Sigmoid colon (tissue), 7 donors: ENCODE measurements around the gene BRD3. TPM values are rescaled to one million over a fixed set of nuclear protein-coding genes. Genes with fewer than 3 reads are reported as not detected.

Experiments used
- DNase-seq: peaks from one replicate; pipeline ENCODE4 v3.0.0-alpha.2; 2019
- H3K27ac ChIP-seq, 4 donors: fragments of 200-600 bp; sonication (generic); one replicate each; pipeline ENCODE4 v1.5.1; 2016 to 2019; ENCODE audit warnings: mild to moderate bottlenecking in 1 of 4
- H3K27me3 ChIP-seq, 3 donors: fragments of 200-600 bp; sonication (generic); one replicate each; pipeline ENCODE4 v1.5.1; 2019; ENCODE audit warnings: mild to moderate bottlenecking in 1 of 3
- H3K36me3 ChIP-seq, 4 donors: fragments of 200-600 bp; sonication (generic); one replicate each; pipeline ENCODE4 v1.5.1; 2016 to 2019
- H3K4me1 ChIP-seq, 4 donors: fragments of 200-600 bp; sonication (generic); one replicate each; pipeline ENCODE4 v1.5.1; 2017 to 2019
- H3K4me3 ChIP-seq, 4 donors: fragments of 200-600 bp; sonication (generic); one replicate each; pipeline ENCODE4 v1.5.1; 2017 to 2019; ENCODE audit warnings: mild to moderate bottlenecking in 2 of 4, moderate library complexity in 1 of 4
- H3K9me3 ChIP-seq, 4 donors: fragments of 200-600 bp in 3 of 4; sonication (generic) in 3 of 4; one replicate each; pipeline versions ENCODE4 v1.5.1 to v1.6.1; 2013 to 2019
- EP300 ChIP-seq, 4 donors: sonication (generic); formaldehyde crosslinking; IDR thresholded peaks; one replicate each; pipeline ENCODE4 v1.6.1; 2017; ENCODE audit warnings: antibody characterized with exemption in 4 of 4
- POLR2A ChIP-seq, 2 donors: fragments of 450-650 bp; IDR thresholded peaks; one replicate each; pipeline ENCODE4 v1.6.1; 2016; ENCODE audit warnings: antibody characterized with exemption in 2 of 2, mild to moderate bottlenecking in 2 of 2, moderate library complexity in 2 of 2
- POLR2AphosphoS5 ChIP-seq, 4 donors: sonication (generic); formaldehyde crosslinking; IDR thresholded peaks; one replicate each; pipeline ENCODE4 v1.6.1; 2017; ENCODE audit warnings: antibody characterized with exemption in 4 of 4
- WGBS, 2 donors: extraction: QIAGEN DNeasy Blood & Tissue Kit; methylation state at CpG; one replicate each; pipeline ENCODE4 v1.1.7; 2013; 5-methylcytosine and 5-hydroxymethylcytosine counted together
- intact Hi-C: fragments of 100-400 bp; cut with DNase I; formaldehyde crosslinking; loops from one replicate; pipeline ENCODE4 v1.15.1; 2023
- polyA plus RNA-seq, 3 donors: library from polyadenylated mRNA; stranded (reverse); fragments of 200-250 nt; gene quantifications; one replicate each; pipeline ENCODE4 v1.2.3, GENCODE V29; 2013
- total RNA-seq, 4 donors: library from RNA; depleted of rRNA; stranded (reverse); fragments of >200 nt; gene quantifications; one replicate each; pipeline ENCODE4 v1.1.0, GENCODE V29; 2016
- TF ChIP-seq, protein P1 (sequence below), 4 experiments: fragments of 450-650 bp in 3 of 4; fragments of 200-600 bp in 1 of 4; IDR thresholded peaks; one replicate each; pipeline ENCODE4 v1.5.1; 2016 to 2019; ENCODE audit warnings: antibody characterized with exemption in 4 of 4, mild to moderate bottlenecking in 3 of 4, moderate library complexity in 2 of 4
- donor health status: healthy with polysubstance abuse.
- donor health status: Bipolar disorder and iron deficiency.
- donor health status: healthy.

The BRD3 gene
- total and polyA plus RNA-seq, 7 donors = 4.4 to 34.5 (median 21.8) TPM

- H3K27me3 ChIP-seq = no peaks in the 10 kb centered on the region
- H3K4me1 ChIP-seq = peaks cover 0 to 20% (median 11%) of the 10 kb centered on the region in 4 donors
- peaks cover 0 to 50% (median 6%) of the 10 kb centered on the region in 4 donors for H3K36me3 ChIP-seq
- H3K4me3 ChIP-seq = no peak overlapping the region
- TF ChIP-seq EP300 (IDR thresholded peaks at IDR 0.05) = no peak
- TF ChIP-seq, protein P1, sequence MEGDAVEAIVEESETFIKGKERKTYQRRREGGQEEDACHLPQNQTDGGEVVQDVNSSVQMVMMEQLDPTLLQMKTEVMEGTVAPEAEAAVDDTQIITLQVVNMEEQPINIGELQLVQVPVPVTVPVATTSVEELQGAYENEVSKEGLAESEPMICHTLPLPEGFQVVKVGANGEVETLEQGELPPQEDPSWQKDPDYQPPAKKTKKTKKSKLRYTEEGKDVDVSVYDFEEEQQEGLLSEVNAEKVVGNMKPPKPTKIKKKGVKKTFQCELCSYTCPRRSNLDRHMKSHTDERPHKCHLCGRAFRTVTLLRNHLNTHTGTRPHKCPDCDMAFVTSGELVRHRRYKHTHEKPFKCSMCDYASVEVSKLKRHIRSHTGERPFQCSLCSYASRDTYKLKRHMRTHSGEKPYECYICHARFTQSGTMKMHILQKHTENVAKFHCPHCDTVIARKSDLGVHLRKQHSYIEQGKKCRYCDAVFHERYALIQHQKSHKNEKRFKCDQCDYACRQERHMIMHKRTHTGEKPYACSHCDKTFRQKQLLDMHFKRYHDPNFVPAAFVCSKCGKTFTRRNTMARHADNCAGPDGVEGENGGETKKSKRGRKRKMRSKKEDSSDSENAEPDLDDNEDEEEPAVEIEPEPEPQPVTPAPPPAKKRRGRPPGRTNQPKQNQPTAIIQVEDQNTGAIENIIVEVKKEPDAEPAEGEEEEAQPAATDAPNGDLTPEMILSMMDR (IDR thresholded peaks at IDR 0.05) = no peak
- TF ChIP-seq POLR2A (IDR thresholded peaks at IDR 0.05) = no peak
- no peak for TF ChIP-seq POLR2AphosphoS5 (IDR thresholded peaks at IDR 0.05)
- intact Hi-C loops = loop anchor here (10.0 kb wide), 1 partner anchor 618 kb away; the partner anchor contains the start of gene COL5A1
- WGBS, 2 donors = 92% methylated on average over 8 of the region's 8 CpGs
- no peak overlapping the region for H3K27ac ChIP-seq
- no peak for DNase-seq
- no peaks in the 10 kb centered on the region for H3K9me3 ChIP-seq
These were observed 40.8 kb downstream of the BRD3 start for GRCh38 chr9:134026981-134027380.

DNA sequence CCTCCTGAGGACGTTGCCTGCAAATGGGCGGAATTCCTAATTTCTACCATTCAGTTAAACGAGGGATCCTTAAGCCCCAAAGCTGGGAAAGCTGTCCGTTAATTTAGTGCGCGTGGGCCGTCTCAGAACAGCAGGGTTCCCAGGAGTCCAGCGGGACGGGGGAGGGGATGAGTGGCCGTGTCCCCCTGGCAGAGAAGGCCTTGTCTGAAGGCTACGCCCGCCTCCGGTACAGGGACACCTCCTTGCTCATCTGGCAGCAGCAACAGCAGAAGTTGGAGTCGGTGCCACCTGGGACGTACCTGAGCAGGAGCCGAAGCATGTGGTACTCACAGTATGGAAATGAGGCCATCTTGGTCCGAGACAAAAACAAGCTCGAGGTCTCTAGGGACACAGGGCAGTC, 41.2 kb downstream of the BRD3 start:
- intact Hi-C loops = loop anchor here (10.0 kb wide), 1 partner anchor 618 kb away; the partner anchor contains the start of gene COL5A1

DNA sequence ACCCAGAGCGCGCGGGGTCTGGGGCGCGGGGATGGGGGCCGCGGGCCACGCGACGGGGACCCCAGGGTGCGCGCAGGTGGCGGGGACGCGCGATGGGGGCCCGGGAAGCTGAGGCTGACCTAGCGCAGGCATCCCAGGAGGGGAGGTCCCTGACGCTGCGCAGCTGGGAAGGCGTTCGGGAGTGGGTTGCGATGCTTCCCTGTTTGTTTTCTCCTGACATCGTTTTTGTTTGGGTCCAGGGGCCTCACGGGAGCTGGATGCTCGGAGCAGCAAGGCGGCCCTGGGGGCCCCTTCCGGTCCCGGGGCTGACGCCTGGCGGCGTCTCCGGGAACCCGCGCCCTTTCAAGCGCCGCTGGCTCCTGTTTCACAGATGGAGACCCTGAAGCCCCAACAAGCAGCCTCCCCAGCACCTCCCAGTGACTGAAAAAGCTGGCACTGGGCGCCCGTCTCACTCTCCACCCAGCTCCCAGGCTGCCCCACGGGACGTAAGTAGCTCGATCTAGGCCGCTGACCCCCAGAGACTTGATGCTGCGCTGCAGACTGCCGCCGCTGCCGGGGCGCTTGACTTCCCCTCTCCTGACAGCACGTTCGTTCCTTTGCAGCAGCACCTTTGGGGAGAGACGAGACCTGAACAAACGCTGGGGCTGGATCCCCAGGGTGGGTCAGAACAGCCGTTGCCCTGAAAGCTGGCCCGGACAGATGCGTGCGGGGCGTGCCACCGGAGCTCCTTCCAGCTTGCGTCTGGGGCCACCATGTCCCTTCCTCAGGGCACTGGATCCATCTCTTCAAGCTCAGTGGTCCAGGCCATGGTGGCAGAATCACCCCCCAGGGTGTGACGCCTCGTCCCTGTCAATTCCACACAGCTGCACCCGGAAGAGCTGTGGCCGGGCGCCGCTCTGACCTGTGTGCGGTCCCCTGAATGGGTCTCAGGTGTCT, 42.0 kb downstream of the BRD3 start:
- Histone ChIP-seq H3K9me3 (no peaks in the 10 kb centered on the region), H3K4me3 (peak overlapping the region; percentile 66 to 95 (median 84)), H3K27me3 (no peaks in the 10 kb centered on the region), H3K36me3 (peaks cover 0 to 39% (median 0%) of the 10 kb centered on the region in 4 donors), H3K27ac (peak overlapping the region; percentile 76 to 82 (median 82)), H3K4me1 (peaks cover 0 to 20% (median 11%) of the 10 kb centered on the region in 4 donors)
- intact Hi-C loops = loop anchor here (2.0 to 10.0 kb wide), 2 partner anchors 41 to 619 kb away; partner anchors contain the start of gene COL5A1
- peak; percentile 78 for DNase-seq
- TF ChIP-seq, protein P1 (IDR thresholded peaks at IDR 0.05) = peak in 1 of 4 experiments; percentile 15
- no peak for TF ChIP-seq EP300 (IDR thresholded peaks at IDR 0.05)
- WGBS, 2 donors = 10 to 17% methylated on average over 66 of the region's 66 CpGs

More for the DNA sequence above, 41.2 kb downstream of the BRD3 start:
- peaks cover 0 to 20% (median 11%) of the 10 kb centered on the region in 4 donors for H3K4me1 ChIP-seq
- 87 to 93% methylated on average over 18 of the region's 18 CpGs for WGBS, 2 donors
- H3K36me3 ChIP-seq = peaks cover 0 to 46% (median 2%) of the 10 kb centered on the region in 4 donors
- TF ChIP-seq POLR2A (IDR thresholded peaks at IDR 0.05) = no peak
- no peak for TF ChIP-seq EP300 (IDR thresholded peaks at IDR 0.05)
- TF ChIP-seq, protein P1 (IDR thresholded peaks at IDR 0.05) = no peak
- TF ChIP-seq POLR2AphosphoS5 (IDR thresholded peaks at IDR 0.05) = no peak
- H3K9me3 ChIP-seq = no peaks in the 10 kb centered on the region
- no peak overlapping the region for H3K27ac ChIP-seq
- no peaks in the 10 kb centered on the region for H3K27me3 ChIP-seq
- DNase-seq = peak; percentile 73
- H3K4me3 ChIP-seq = peak overlapping the region in 1 of 4 donors; percentile 95

GRCh38 chr9:134024828-134025605, 42.8 kb downstream of the BRD3 start, which contains the start of gene BRD3OS:
TSS of gene BRD3OS (plus strand) at chr9:134025481. CDS start at chr9:134026748, 1,267 bp downstream.
- WGBS, 2 donors = 1 to 2% methylated on average over 43 of the region's 43 CpGs
- TF ChIP-seq POLR2AphosphoS5 (IDR thresholded peaks at IDR 0.05) (peak in 2 of 4 donors; percentile 6 to 29), POLR2A (IDR thresholded peaks at IDR 0.05) (no peak)

More at GRCh38 chr9:134024828-134025605, 42.8 kb downstream of the BRD3 start, which contains the start of gene BRD3OS:
- Histone ChIP-seq H3K4me3 (peak within 1 kb of the TSS; percentile 66 to 95 (median 84)), H3K4me1 (peaks cover 0 to 20% (median 11%) of the 10 kb centered on the region in 4 donors), H3K27me3 (no peaks in the 10 kb centered on the region), H3K9me3 (no peaks in the 10 kb centered on the region), H3K36me3 (peaks cover 0 to 31% (median 0%) of the 10 kb centered on the region in 4 donors), H3K27ac (peak within 1 kb of the TSS; percentile 76 to 82 (median 82))
- intact Hi-C loops = loop anchor here (1.0 to 10.0 kb wide), 3 partner anchors 32 to 620 kb away; partner anchors contain the start of gene COL5A1
- DNase-seq = peak; percentile 99
